Activated CD4-positive, alpha-beta T cell treated with anti-CD3 and anti-CD28 coated beads for 24 hours (primary cell): Measurements from ENCODE around the gene TMEM222.

Experiments used
- DNase-seq, 2 donors: peaks; one replicate each; pipeline ENCODE4 v3.0.0-alpha.2; 2020; ENCODE audit warnings: low read depth in 2 of 2

Gene TMEM222

GRCh38 chr1:27341525-27342252, 19.7 kb downstream of the TMEM222 start, which contains the start of gene SYTL1:
SYTL1 (plus strand) TSS chr1:27342022; CDS start chr1:27345335, 3,313 bp downstream.
- no peak for DNase-seq

- no peak for DNase-seq
These were observed 20.4 kb downstream of the TMEM222 start for GRCh38 chr1:27342391-27342777.

- no peak for DNase-seq
These were observed 21.0 kb downstream of the TMEM222 start for GRCh38 chr1:27342778-27343638.

GRCh38 chr1:27343639-27344025, 21.7 kb downstream of the TMEM222 start:
- no peak for DNase-seq

GRCh38 chr1:27345272-27345671, 23.3 kb downstream of the TMEM222 start:
- no peak for DNase-seq

- DNase-seq = no peak
These were observed 24.4 kb downstream of the TMEM222 start for GRCh38 chr1:27346357-27346756.

GRCh38 chr1:27346991-27347624, 25.1 kb downstream of the TMEM222 start:
- DNase-seq = no peak

- no peak for DNase-seq
These were observed 27.2 kb downstream of the TMEM222 start for GRCh38 chr1:27348861-27349783.

GRCh38 chr1:27349784-27350662, 28.1 kb downstream of the TMEM222 start:
- no peak for DNase-seq

GRCh38 chr1:27350663-27351540, 28.9 kb downstream of the TMEM222 start:
- no peak for DNase-seq

GRCh38 chr1:27351541-27352107, 29.7 kb downstream of the TMEM222 start:
- no peak for DNase-seq

- DNase-seq = no peak
These were observed 31.2 kb downstream of the TMEM222 start for GRCh38 chr1:27353166-27353565.

GRCh38 chr1:27353629-27354028, 31.7 kb downstream of the TMEM222 start:
- DNase-seq = no peak

- no peak for DNase-seq
These were observed 33.7 kb downstream of the TMEM222 start for GRCh38 chr1:27355683-27356082.

GRCh38 chr1:27356277-27356618, 34.3 kb downstream of the TMEM222 start:
- DNase-seq = no peak

GRCh38 chr1:27356619-27357280, 34.8 kb downstream of the TMEM222 start:
- DNase-seq = no peak

- peak; percentile 71 to 73 for DNase-seq
These were observed 35.5 kb downstream of the TMEM222 start for GRCh38 chr1:27357281-27358037.
